ENCODE data around the gene LLCFC1.

Gene LLCFC1

GRCh38 chr7:142938611-142939010 is 673 bp upstream of the LLCFC1 start:
- TF ChIP-seq CTCF (IDR thresholded peaks at IDR 0.05; ENCODE audit: low read depth, low read length, missing control alignments) = no peak
- DNase-seq (ENCODE audit: low read depth) = no peak
- H3K4me3 ChIP-seq (ENCODE audit: low read depth, low read length) = no peak overlapping the region

- TF ChIP-seq CTCF (IDR thresholded peaks at IDR 0.05; ENCODE audit: low read depth, low read length, missing control alignments) = no peak
- no peak for DNase-seq (ENCODE audit: low read depth)
- no peak overlapping the region for H3K4me3 ChIP-seq (ENCODE audit: low read depth, low read length)
Observed at GRCh38 chr7:142940966-142941535, 1.8 kb downstream of the LLCFC1 start.

- H3K4me3 ChIP-seq (ENCODE audit: low read depth, low read length) = no peak overlapping the region
- TF ChIP-seq CTCF (IDR thresholded peaks at IDR 0.05; ENCODE audit: low read depth, low read length, missing control alignments) = no peak
- DNase-seq (ENCODE audit: low read depth) = no peak
Observed at GRCh38 chr7:142941541-142941940, 2.3 kb downstream of the LLCFC1 start.

GRCh38 chr7:142942746-142943145 is 3.5 kb downstream of the LLCFC1 start:
- H3K4me3 ChIP-seq (ENCODE audit: low read depth, low read length) = no peak overlapping the region
- DNase-seq (ENCODE audit: low read depth) = no peak
- TF ChIP-seq CTCF (IDR thresholded peaks at IDR 0.05; ENCODE audit: low read depth, low read length, missing control alignments) = no peak

- no peak for TF ChIP-seq CTCF (IDR thresholded peaks at IDR 0.05; ENCODE audit: low read depth, low read length, missing control alignments)
- H3K4me3 ChIP-seq (ENCODE audit: low read depth, low read length) = no peak overlapping the region
- DNase-seq (ENCODE audit: low read depth) = no peak
Observed at GRCh38 chr7:142943706-142944268, 4.5 kb downstream of the LLCFC1 start.

GRCh38 chr7:142945001-142945400 is 5.7 kb downstream of the LLCFC1 start:
- TF ChIP-seq CTCF (IDR thresholded peaks at IDR 0.05; ENCODE audit: low read depth, low read length, missing control alignments) = no peak
- H3K4me3 ChIP-seq (ENCODE audit: low read depth, low read length) = no peak overlapping the region
- DNase-seq (ENCODE audit: low read depth) = no peak

GRCh38 chr7:142948603-142949002 is 9.3 kb downstream of the LLCFC1 start:
- H3K4me3 ChIP-seq (ENCODE audit: low read depth, low read length) = no peak overlapping the region
- DNase-seq (ENCODE audit: low read depth) = no peak
- no peak for TF ChIP-seq CTCF (IDR thresholded peaks at IDR 0.05; ENCODE audit: low read depth, low read length, missing control alignments)
